ENCODE results near the gene RIPOR3.

Gene RIPOR3

DNA sequence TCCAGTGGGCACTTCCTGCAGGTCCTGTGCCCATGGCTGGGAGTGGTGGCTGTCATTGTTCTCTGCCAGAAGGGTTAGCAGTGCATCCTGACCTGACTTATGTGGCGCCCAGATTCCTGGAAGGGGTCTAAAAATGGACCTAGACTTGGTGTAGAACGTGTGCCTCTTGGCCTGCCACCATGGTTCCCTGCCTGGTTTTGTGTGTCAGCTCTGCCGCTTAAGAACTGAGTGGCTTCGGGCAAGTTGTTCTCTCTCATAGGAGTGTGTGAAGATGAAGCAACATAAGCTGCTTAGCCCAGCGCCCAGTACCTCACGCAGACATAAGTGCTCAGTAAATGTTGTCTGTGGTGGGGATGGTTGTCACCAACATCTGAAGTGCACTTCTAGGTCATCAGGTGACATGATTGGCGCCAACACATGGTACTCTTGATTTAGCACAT lies 129.1 kb downstream of the RIPOR3 start:
- no peak overlapping the region for H3K4me3 ChIP-seq (replicated peaks; ENCODE audit: insufficient read depth, low read length)
- no peak overlapping the region for H3K27ac ChIP-seq (replicated peaks)
- TF ChIP-seq POLR2AphosphoS5 (IDR thresholded peaks at IDR 0.05; ENCODE audit: low read depth) (no peak), CTCF (IDR thresholded peaks at IDR 0.05; ENCODE audit: insufficient read depth, low read length) (no peak), REST (IDR thresholded peaks at IDR 0.05; ENCODE audit: insufficient replicate concordance, low read depth) (no peak), GABPA (IDR thresholded peaks at IDR 0.05; ENCODE audit: low read depth) (no peak)
- H3K27me3 ChIP-seq (ENCODE audit: insufficient read depth, poor library complexity, severe bottlenecking) = no peaks in the 10 kb centered on the region
- DNase-seq (ENCODE audit: low read depth in 1 of 2, low spot score in 1 of 2) = no peak

- Histone ChIP-seq H3K27me3 (ENCODE audit: insufficient read depth, poor library complexity, severe bottlenecking) (no peaks in the 10 kb centered on the region), H3K27ac (replicated peaks) (no peak overlapping the region), H3K4me3 (replicated peaks; ENCODE audit: insufficient read depth, low read length) (no peak overlapping the region)
- no peak for DNase-seq (ENCODE audit: low read depth in 1 of 2, low spot score in 1 of 2)
- TF ChIP-seq CTCF (IDR thresholded peaks at IDR 0.05; ENCODE audit: insufficient read depth, low read length) (no peak), REST (IDR thresholded peaks at IDR 0.05; ENCODE audit: insufficient replicate concordance, low read depth) (no peak), SPI1 (IDR thresholded peaks at IDR 0.05; ENCODE audit: borderline replicate concordance, low read depth) (no peak), POLR2AphosphoS5 (IDR thresholded peaks at IDR 0.05; ENCODE audit: low read depth) (no peak), GABPA (IDR thresholded peaks at IDR 0.05; ENCODE audit: low read depth) (no peak)
Observed at GRCh38 chr20:50561379-50562078, 129.8 kb downstream of the RIPOR3 start.

- no peak for DNase-seq (ENCODE audit: low read depth in 1 of 2, low spot score in 1 of 2)
- Histone ChIP-seq H3K27me3 (ENCODE audit: insufficient read depth, poor library complexity, severe bottlenecking) (no peaks in the 10 kb centered on the region), H3K27ac (replicated peaks) (no peak overlapping the region), H3K4me3 (replicated peaks; ENCODE audit: insufficient read depth, low read length) (no peak overlapping the region)
- TF ChIP-seq REST (IDR thresholded peaks at IDR 0.05; ENCODE audit: insufficient replicate concordance, low read depth) = no peak
- TF ChIP-seq POLR2AphosphoS5 (IDR thresholded peaks at IDR 0.05; ENCODE audit: low read depth) = no peak
- TF ChIP-seq CTCF (IDR thresholded peaks at IDR 0.05; ENCODE audit: insufficient read depth, low read length) = no peak
- no peak for TF ChIP-seq SPI1 (IDR thresholded peaks at IDR 0.05; ENCODE audit: borderline replicate concordance, low read depth)
- no peak for TF ChIP-seq GABPA (IDR thresholded peaks at IDR 0.05; ENCODE audit: low read depth)
Observed at GRCh38 chr20:50560867-50561266, 130.5 kb downstream of the RIPOR3 start.
